WTC11 (cell line): ENCODE results near the gene USH2A. TPM values are rescaled to one million over a fixed set of nuclear protein-coding genes. Genes with fewer than 3 reads are reported as not detected.

Experiments
- ATAC-seq: fragments of 200-7000 bp; cut with Tn5 transposase; 2 replicates; pipeline ENCODE4 v1.10.0; 2021; ENCODE audit warnings: mild to moderate bottlenecking, moderate library complexity
- CTCF ChIA-PET: fragments of 300-600 bp; sonication (Branson Sonifier 250); formaldehyde crosslinking; loops from one replicate; lab custom pipeline; 2021; ENCODE audit warnings: antibody characterized with exemption; lab: Charles Lee
- POLR2A ChIA-PET: fragments of 350-600 bp; sonication (Branson Sonifier 250); formaldehyde crosslinking; loops from one replicate; lab custom pipeline; 2021; ENCODE audit warnings: antibody characterized with exemption; lab: Charles Lee
- DNase-seq: peaks from one replicate; pipeline ENCODE4 v3.0.0; 2021; ENCODE audit warnings: low spot score
- H3K27ac Mint-ChIP-seq: 2 replicates; pipeline ENCODE4 v1.8.0; 2021; ENCODE audit warnings: mixed read lengths
- H3K27me3 Mint-ChIP-seq: 2 replicates; pipeline ENCODE4 v1.8.0; 2021; ENCODE audit warnings: low read depth, mild to moderate bottlenecking, moderate library complexity, mixed read lengths
- H3K36me3 Mint-ChIP-seq: 2 replicates; pipeline ENCODE4 v1.8.0; 2021; ENCODE audit warnings: mixed read lengths
- H3K4me1 Mint-ChIP-seq: 2 replicates; pipeline ENCODE4 v1.8.0; 2022; ENCODE audit warnings: mixed read lengths
- H3K4me3 Mint-ChIP-seq: 2 replicates; pipeline ENCODE4 v1.8.0; 2021; ENCODE audit warnings: mild to moderate bottlenecking, moderate library complexity, mixed read lengths
- H3K9me3 Mint-ChIP-seq: 2 replicates; pipeline ENCODE4 v1.8.0; 2021; ENCODE audit warnings: mixed read lengths
- ATF2 ChIP-seq: sonication (generic); formaldehyde crosslinking; IDR thresholded peaks from 2 replicates; pipeline ENCODE4 v1.8.1; 2022; ENCODE audit warnings: low read depth, missing genetic modification reagents, borderline replicate concordance
- CDX4 ChIP-seq: fragments of 250-450 bp; sonication (Bioruptor Pico); IDR thresholded peaks from 2 replicates; pipeline ENCODE4 v1.9.0; 2021; ENCODE audit warnings: moderate library complexity, mild to moderate bottlenecking, inconsistent platforms, borderline replicate concordance
- CREM ChIP-seq: sonication (generic); formaldehyde crosslinking; IDR thresholded peaks from 2 replicates; pipeline ENCODE4 v1.8.1; 2022; ENCODE audit warnings: mild to moderate bottlenecking, missing genetic modification reagents, moderate library complexity
- E2F5 ChIP-seq: sonication (generic); formaldehyde crosslinking; IDR thresholded peaks from 2 replicates; pipeline ENCODE4 v1.8.1; 2022; ENCODE audit warnings: mild to moderate bottlenecking, moderate library complexity, missing genetic modification reagents
- ERG ChIP-seq: fragments of 250-450 bp; sonication (Bioruptor Pico); IDR thresholded peaks from 2 replicates; pipeline ENCODE4 v1.8.0; 2021; ENCODE audit warnings: mild to moderate bottlenecking
- ESRRA ChIP-seq: sonication (generic); formaldehyde crosslinking; IDR thresholded peaks from 2 replicates; pipeline ENCODE4 v1.8.1; 2022; ENCODE audit warnings: mild to moderate bottlenecking, missing genetic modification reagents, borderline replicate concordance
- FOXP4 ChIP-seq: sonication (generic); formaldehyde crosslinking; IDR thresholded peaks from 2 replicates; pipeline ENCODE4 v1.8.0; 2022; ENCODE audit warnings: mild to moderate bottlenecking, missing genetic modification reagents
- GABPB1 ChIP-seq: sonication (generic); formaldehyde crosslinking; IDR thresholded peaks from 2 replicates; pipeline ENCODE4 v1.8.1; 2023; ENCODE audit warnings: mild to moderate bottlenecking, missing genetic modification reagents
- GTF2I ChIP-seq: fragments of 250-450 bp; sonication (Bioruptor Pico); conservative IDR thresholded peaks from 2 replicates; pipeline ENCODE4 v1.4.0; 2021; ENCODE audit warnings: mild to moderate bottlenecking
- IRF1 ChIP-seq: sonication (generic); formaldehyde crosslinking; IDR thresholded peaks from 2 replicates; pipeline ENCODE4 v1.8.0; 2023; ENCODE audit warnings: missing genetic modification reagents
- NFYB ChIP-seq: sonication (generic); formaldehyde crosslinking; conservative IDR thresholded peaks from 2 replicates; pipeline ENCODE4 v1.8.0; 2022; ENCODE audit warnings: low read depth, missing genetic modification reagents
- NR3C1 ChIP-seq: sonication (generic); formaldehyde crosslinking; conservative IDR thresholded peaks from 2 replicates; pipeline ENCODE4 v1.8.1; 2023; ENCODE audit warnings: low read depth, mild to moderate bottlenecking, missing genetic modification reagents
- PRDM15 ChIP-seq: sonication (generic); formaldehyde crosslinking; IDR thresholded peaks from 2 replicates; pipeline ENCODE4 v1.8.0; 2022; ENCODE audit warnings: missing genetic modification reagents
- SOX15 ChIP-seq: fragments of 250-450 bp; sonication (Bioruptor Pico); IDR thresholded peaks from 2 replicates; pipeline ENCODE4 v1.9.0; 2021; ENCODE audit warnings: mild to moderate bottlenecking
- STAT6 ChIP-seq: sonication (generic); formaldehyde crosslinking; conservative IDR thresholded peaks from 2 replicates; pipeline ENCODE4 v1.8.1; 2023; ENCODE audit warnings: mild to moderate bottlenecking, low read depth, missing genetic modification reagents, moderate library complexity
- TEAD4 ChIP-seq: sonication (generic); formaldehyde crosslinking; IDR thresholded peaks from 2 replicates; pipeline ENCODE4 v1.8.0; 2022; ENCODE audit warnings: mild to moderate bottlenecking, missing genetic modification reagents
- USF2 ChIP-seq: sonication (generic); formaldehyde crosslinking; IDR thresholded peaks from 2 replicates; pipeline ENCODE4 v1.8.1; 2023; ENCODE audit warnings: mild to moderate bottlenecking, missing genetic modification reagents, moderate library complexity
- ZNF138 ChIP-seq: sonication (generic); formaldehyde crosslinking; conservative IDR thresholded peaks from 2 replicates; pipeline ENCODE4 v1.8.1; 2022; ENCODE audit warnings: mild to moderate bottlenecking, moderate library complexity, missing genetic modification reagents
- ZNF416 ChIP-seq: fragments of 250-450 bp; sonication (Bioruptor Pico); IDR thresholded peaks from 2 replicates; pipeline ENCODE4 v1.9.0; 2021; ENCODE audit warnings: mild to moderate bottlenecking, inconsistent platforms
- ZNF671 ChIP-seq: fragments of 250-450 bp; sonication (Bioruptor Pico); IDR thresholded peaks from 2 replicates; pipeline ENCODE4 v1.8.0; 2021; ENCODE audit warnings: mild to moderate bottlenecking
- total RNA-seq: library from RNA; stranded (reverse); gene quantifications from 3 replicates; pipeline ENCODE4 v1.2.3, GENCODE V29; 2021

USH2A gene
- total RNA-seq, 1 experiment from 2014 or later = 0.37 TPM

GRCh38 chr1:215868500-215868899 lies 554.7 kb downstream of the USH2A start:
- Mint-ChIP-seq H3K36me3 (no peaks in the 10 kb centered on the region), H3K9me3 (no peaks in the 10 kb centered on the region), H3K27me3 (no peaks in the 10 kb centered on the region), H3K4me1 (no peaks in the 10 kb centered on the region), H3K4me3 (no peak overlapping the region), H3K27ac (no peak overlapping the region)
- POLR2A ChIA-PET = no interaction called here
- TF ChIP-seq CREM (CRISPR knock-in tag) (no peak), CDX4 (CRISPR knock-in tag) (no peak), TEAD4 (CRISPR knock-in tag) (no peak), ATF2 (no peak), FOXP4 (CRISPR knock-in tag) (no peak), NFYB (CRISPR knock-in tag) (no peak), NR3C1 (no peak), ESRRA (no peak), ZNF416 (CRISPR knock-in tag) (no peak), IRF1 (CRISPR knock-in tag) (no peak), ERG (CRISPR knock-in tag) (no peak), ZNF671 (no peak), PRDM15 (CRISPR knock-in tag) (no peak), E2F5 (CRISPR knock-in tag) (no peak), SOX15 (CRISPR knock-in tag) (no peak), STAT6 (CRISPR knock-in tag) (no peak), GABPB1 (no peak), ZNF138 (CRISPR knock-in tag) (no peak), GTF2I (CRISPR knock-in tag) (no peak), USF2 (no peak)
- ATAC-seq = no peak
- CTCF ChIA-PET = no interaction called here
- no peak for DNase-seq
